Adrenal gland (tissue), 5 donors: ENCODE data around the gene BACE2.

Source experiments
- CTCF ChIP-seq, 6 experiments: fragments of 450-650 bp in 4 of 6; fragments of 200-600 bp in 2 of 6; sonication (generic) in 1 of 6; IDR thresholded peaks; 1 replicate in 5 of 6; 2 replicates in 1 of 6; pipeline versions ENCODE4 v1.5.1 to v1.8.0; 2016 to 2021; ENCODE audit warnings: antibody characterized with exemption in 6 of 6, mild to moderate bottlenecking in 2 of 6, moderate library complexity in 1 of 6
- POLR2A ChIP-seq, 2 donors: fragments of 450-650 bp; IDR thresholded peaks; one replicate each; pipeline ENCODE4 v1.6.1; 2017; ENCODE audit warnings: antibody characterized with exemption in 2 of 2, mild to moderate bottlenecking in 2 of 2, moderate library complexity in 1 of 2
- donor health status: DM: no; HTN: no; CAD: no.

- no peak for TF ChIP-seq CTCF (IDR thresholded peaks at IDR 0.05)
- TF ChIP-seq POLR2A (IDR thresholded peaks at IDR 0.05) = no peak
Measured at GRCh38 chr21:41213021-41213420, 45.1 kb downstream of the BACE2 start.
